ENCODE results near the gene BLNK. TPM values are rescaled to one million over a fixed set of nuclear protein-coding genes. Genes with fewer than 3 reads are reported as not detected.

Gene BLNK
- polyA plus RNA-seq, 2 of the 4 experiments (the other 2 are of a cell fraction): not detected

GRCh38 chr10:96257944-96258343 lies 13.4 kb downstream of the BLNK start:
- CTCF ChIA-PET: interaction anchor here (1.1 to 1.5 kb wide), 3 partner anchors 9 to 17 kb away, joined by 3 to 4 read pairs (median 3); no protein-coding TSS in a partner anchor
- no peak overlapping the region for H3K4me3 ChIP-seq
- H3K9me3 ChIP-seq: no peaks in the 10 kb centered on the region
- no peak overlapping the region for H3K27ac ChIP-seq
- H3K4me2 ChIP-seq: no peak overlapping the region
- TF ChIP-seq FOSL2 (IDR thresholded peaks at IDR 0.05): no peak
- no peak for TF ChIP-seq FOSL2 (CRISPR knock-in tag; IDR thresholded peaks at IDR 0.05)
- no peak for TF ChIP-seq FOXS1 (CRISPR knock-in tag; IDR thresholded peaks at IDR 0.05)
- no peak for TF ChIP-seq HOXB13 (CRISPR knock-in tag; IDR thresholded peaks at IDR 0.05; ENCODE audit: low read depth)
- no peak for TF ChIP-seq MAFK (IDR thresholded peaks at IDR 0.05; ENCODE audit: partially characterized antibody)
- TF ChIP-seq ZNF302 (CRISPR knock-in tag; IDR thresholded peaks at IDR 0.05): no peak
- no peak for TF ChIP-seq RAD21 (conservative IDR thresholded peaks at IDR 0.05 in 1 of 2, IDR thresholded peaks at IDR 0.05 in 1 of 2)
- no peak for TF ChIP-seq ATOH8 (CRISPR knock-in tag; IDR thresholded peaks at IDR 0.05; ENCODE audit: low read depth)
- no peak for TF ChIP-seq POLR2A (IDR thresholded peaks at IDR 0.05; ENCODE audit: low read length)
- no peak for TF ChIP-seq CBX2 (IDR thresholded peaks at IDR 0.05; ENCODE audit: borderline replicate concordance, low read depth)
- no peak for TF ChIP-seq SMC3 (IDR thresholded peaks at IDR 0.05)
- TF ChIP-seq JUN (IDR thresholded peaks at IDR 0.05): no peak
- no peak for TF ChIP-seq HDAC2 (IDR thresholded peaks at IDR 0.05)
- no peak for TF ChIP-seq CBX8 (IDR thresholded peaks at IDR 0.05)
- TF ChIP-seq TFCP2L1 (CRISPR knock-in tag; IDR thresholded peaks at IDR 0.05): no peak
- no peak for TF ChIP-seq ELK1 (IDR thresholded peaks at IDR 0.05; ENCODE audit: low read depth, low read length)
- no peak for TF ChIP-seq USF2 (IDR thresholded peaks at IDR 0.05)
- no peak for TF ChIP-seq ZFP36 (IDR thresholded peaks at IDR 0.05; ENCODE audit: borderline replicate concordance, partially characterized antibody)
- TF ChIP-seq E2F6 (IDR thresholded peaks at IDR 0.05; ENCODE audit: borderline replicate concordance, low read depth): no peak
- H3K4me1 ChIP-seq: no peaks in the 10 kb centered on the region
- no peak for DNase-seq (ENCODE audit: low read depth in 1 of 2, low spot score in 1 of 2)
- no peak for ATAC-seq
- POLR2A ChIA-PET: no interaction called here
- no peak for FAIRE-seq
- WGBS (ENCODE audit: missing lambda C conversion rate): 45% methylated on average over 4 of the region's 4 CpGs

GRCh38 chr10:96255549-96256333 lies 15.6 kb downstream of the BLNK start:
- DNase-seq (ENCODE audit: low read depth in 1 of 2, low spot score in 1 of 2): no peak
- no peak for TF ChIP-seq POLR2A (IDR thresholded peaks at IDR 0.05; ENCODE audit: low read length)
- TF ChIP-seq SREBF2 (IDR thresholded peaks at IDR 0.05): no peak
- TF ChIP-seq SMC3 (IDR thresholded peaks at IDR 0.05): no peak
- TF ChIP-seq JUNB (IDR thresholded peaks at IDR 0.05): no peak
- no peak for TF ChIP-seq ELK1 (IDR thresholded peaks at IDR 0.05; ENCODE audit: low read depth, low read length)
- TF ChIP-seq HES2 (IDR thresholded peaks at IDR 0.05): no peak
- no peak for TF ChIP-seq CHD4 (IDR thresholded peaks at IDR 0.05; ENCODE audit: borderline replicate concordance)
- TF ChIP-seq MAX (IDR thresholded peaks at IDR 0.05): no peak
- TF ChIP-seq CTCF (IDR thresholded peaks at IDR 0.05): no peak
- TF ChIP-seq ZC3H11A (IDR thresholded peaks at IDR 0.05): no peak
- no peak for TF ChIP-seq CEBPB (IDR thresholded peaks at IDR 0.05)
- TF ChIP-seq KDM5A (IDR thresholded peaks at IDR 0.05): no peak
- no peak for TF ChIP-seq EP300 (IDR thresholded peaks at IDR 0.05)
- ATAC-seq: no peak
- no peak overlapping the region for H3K4me3 ChIP-seq
- H3K27ac ChIP-seq: no peak overlapping the region
- ChIA-PET POLR2A (no interaction called here), CTCF (interaction anchor here (1.0 kb wide), 1 partner anchor 26 kb away, joined by 4 read pairs; no protein-coding TSS in a partner anchor)
- no peak overlapping the region for H3K4me2 ChIP-seq
- FAIRE-seq: no peak
- H3K9me3 ChIP-seq: no peaks in the 10 kb centered on the region
- no peaks in the 10 kb centered on the region for H3K4me1 ChIP-seq
- 56% methylated on average over 6 of the region's 6 CpGs for WGBS (ENCODE audit: missing lambda C conversion rate)
